ENCODE measurements around the gene PRRG3.
A peak's percentile ranks its signal among the peaks of the same experiment; 100 is the strongest.

Gene PRRG3

DNA sequence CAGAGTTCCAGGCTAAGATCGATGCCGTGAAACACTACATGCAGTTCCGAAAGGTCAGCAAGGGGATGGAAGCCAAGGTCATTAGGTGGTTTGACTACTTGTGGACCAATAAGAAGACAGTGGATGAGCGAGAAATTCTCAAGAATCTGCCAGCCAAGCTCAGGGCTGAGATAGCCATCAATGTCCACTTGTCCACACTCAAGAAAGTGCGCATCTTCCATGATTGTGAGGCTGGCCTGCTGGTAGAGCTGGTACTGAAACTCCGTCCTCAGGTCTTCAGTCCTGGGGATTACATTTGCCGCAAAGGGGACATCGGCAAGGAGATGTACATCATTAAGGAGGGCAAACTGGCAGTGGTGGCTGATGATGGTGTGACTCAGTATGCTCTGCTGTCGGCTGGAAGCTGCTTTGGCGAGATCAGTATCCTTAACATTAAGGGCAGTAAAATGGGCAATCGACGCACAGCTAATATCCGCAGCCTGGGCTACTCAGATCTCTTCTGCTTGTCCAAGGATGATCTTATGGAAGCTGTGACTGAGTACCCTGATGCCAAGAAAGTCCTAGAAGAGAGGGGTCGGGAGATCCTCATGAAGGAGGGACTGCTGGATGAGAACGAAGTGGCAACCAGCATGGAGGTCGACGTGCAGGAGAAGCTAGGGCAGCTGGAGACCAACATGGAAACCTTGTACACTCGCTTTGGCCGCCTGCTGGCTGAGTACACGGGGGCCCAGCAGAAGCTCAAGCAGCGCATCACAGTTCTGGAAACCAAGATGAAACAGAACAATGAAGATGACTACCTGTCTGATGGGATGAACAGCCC is 48.6 kb downstream of the PRRG3 start:
- no peak for DNase-seq (ENCODE audit: low spot score)
- TF ChIP-seq, protein P1, sequence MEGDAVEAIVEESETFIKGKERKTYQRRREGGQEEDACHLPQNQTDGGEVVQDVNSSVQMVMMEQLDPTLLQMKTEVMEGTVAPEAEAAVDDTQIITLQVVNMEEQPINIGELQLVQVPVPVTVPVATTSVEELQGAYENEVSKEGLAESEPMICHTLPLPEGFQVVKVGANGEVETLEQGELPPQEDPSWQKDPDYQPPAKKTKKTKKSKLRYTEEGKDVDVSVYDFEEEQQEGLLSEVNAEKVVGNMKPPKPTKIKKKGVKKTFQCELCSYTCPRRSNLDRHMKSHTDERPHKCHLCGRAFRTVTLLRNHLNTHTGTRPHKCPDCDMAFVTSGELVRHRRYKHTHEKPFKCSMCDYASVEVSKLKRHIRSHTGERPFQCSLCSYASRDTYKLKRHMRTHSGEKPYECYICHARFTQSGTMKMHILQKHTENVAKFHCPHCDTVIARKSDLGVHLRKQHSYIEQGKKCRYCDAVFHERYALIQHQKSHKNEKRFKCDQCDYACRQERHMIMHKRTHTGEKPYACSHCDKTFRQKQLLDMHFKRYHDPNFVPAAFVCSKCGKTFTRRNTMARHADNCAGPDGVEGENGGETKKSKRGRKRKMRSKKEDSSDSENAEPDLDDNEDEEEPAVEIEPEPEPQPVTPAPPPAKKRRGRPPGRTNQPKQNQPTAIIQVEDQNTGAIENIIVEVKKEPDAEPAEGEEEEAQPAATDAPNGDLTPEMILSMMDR (IDR thresholded peaks at IDR 0.05; ENCODE audit: extremely low read depth, missing control alignments) = no peak

DNA sequence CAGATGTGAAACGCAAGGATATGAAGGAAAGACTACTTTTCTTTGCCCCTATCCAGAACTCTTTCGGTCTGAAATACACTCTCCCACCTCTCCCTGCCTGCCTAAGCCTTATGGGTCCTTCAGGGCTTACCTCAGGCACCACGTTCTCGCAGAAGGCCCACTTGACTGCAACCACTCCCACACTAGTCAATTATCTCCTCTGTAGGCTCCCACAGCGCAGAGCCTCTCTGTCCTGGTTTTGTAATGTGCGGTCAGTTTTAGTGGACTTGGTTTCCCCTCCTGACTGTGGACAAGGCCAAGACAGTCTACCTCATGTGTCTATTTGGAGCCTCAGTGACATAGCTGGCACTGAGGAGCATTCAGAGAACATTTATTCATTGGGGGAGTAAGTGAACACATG is 50.4 kb downstream of the PRRG3 start:
- TF ChIP-seq, protein P1 (IDR thresholded peaks at IDR 0.05; ENCODE audit: extremely low read depth, missing control alignments) = no peak

DNA sequence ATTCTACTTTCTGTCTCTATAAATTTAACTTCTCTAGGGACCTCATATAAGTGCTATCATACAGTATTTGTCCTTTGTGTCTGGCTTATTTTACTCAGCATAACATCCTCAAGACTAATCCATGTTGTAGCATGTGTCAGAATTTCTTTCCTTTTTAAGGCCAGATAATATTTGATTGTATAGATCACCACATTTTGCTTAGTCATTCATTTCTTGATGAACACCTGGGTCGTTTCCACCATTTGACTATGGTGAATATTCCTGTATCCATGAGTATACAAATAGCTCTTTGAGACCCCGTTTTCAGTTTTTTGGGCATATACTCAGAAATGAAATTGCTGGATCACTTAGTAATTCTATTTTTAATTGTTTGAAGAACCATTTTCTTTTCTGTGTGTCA is 51.2 kb downstream of the PRRG3 start:
- no peak for DNase-seq (ENCODE audit: low spot score)
- TF ChIP-seq, protein P1 (IDR thresholded peaks at IDR 0.05; ENCODE audit: extremely low read depth, missing control alignments) = no peak

More for the DNA sequence above, 50.4 kb downstream of the PRRG3 start:
- no peak for DNase-seq (ENCODE audit: low spot score)

DNA sequence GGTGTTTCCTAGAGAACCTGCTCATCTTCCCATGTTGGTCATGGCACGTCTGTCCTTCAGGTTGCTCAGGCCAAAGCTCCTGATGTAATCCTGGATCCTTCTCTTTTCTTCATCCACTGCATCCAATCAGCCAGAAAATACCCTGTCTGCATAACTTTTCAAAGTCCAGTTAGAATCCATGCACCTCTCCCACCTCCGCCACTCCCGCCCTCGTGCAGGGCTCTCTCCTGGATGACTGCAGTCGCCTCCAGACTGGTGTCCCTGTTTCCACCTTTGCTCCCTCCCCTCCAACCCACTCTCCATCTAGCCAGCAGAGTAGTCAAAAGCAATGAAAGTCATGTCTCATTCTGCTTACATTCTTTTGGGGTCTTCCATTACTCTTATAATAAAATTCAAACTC is 55.3 kb downstream of the PRRG3 start:
- DNase-seq (ENCODE audit: low spot score) = no peak
- TF ChIP-seq, protein P1 (IDR thresholded peaks at IDR 0.05; ENCODE audit: extremely low read depth, missing control alignments) = no peak

DNA sequence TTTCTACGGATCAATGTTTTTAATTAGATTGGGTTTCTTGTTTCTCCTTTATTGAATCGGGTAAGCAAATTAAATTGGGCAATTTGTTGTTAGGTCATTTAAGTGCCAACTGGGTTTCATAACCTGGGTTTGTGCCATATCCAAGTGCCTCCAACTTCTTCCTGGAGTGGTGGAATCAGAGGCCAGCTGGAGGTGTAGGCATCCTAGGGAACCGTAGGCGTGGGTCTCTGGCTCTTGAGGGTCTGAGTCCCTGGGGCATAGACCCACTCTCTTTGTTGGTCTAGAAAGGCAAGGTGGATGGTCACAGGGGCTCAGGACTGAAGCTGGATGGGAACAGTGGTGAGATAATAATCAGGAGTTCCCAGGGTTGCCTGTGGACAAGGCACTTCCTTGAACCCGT is 57.6 kb downstream of the PRRG3 start:
- DNase-seq (ENCODE audit: low spot score) = no peak

DNA sequence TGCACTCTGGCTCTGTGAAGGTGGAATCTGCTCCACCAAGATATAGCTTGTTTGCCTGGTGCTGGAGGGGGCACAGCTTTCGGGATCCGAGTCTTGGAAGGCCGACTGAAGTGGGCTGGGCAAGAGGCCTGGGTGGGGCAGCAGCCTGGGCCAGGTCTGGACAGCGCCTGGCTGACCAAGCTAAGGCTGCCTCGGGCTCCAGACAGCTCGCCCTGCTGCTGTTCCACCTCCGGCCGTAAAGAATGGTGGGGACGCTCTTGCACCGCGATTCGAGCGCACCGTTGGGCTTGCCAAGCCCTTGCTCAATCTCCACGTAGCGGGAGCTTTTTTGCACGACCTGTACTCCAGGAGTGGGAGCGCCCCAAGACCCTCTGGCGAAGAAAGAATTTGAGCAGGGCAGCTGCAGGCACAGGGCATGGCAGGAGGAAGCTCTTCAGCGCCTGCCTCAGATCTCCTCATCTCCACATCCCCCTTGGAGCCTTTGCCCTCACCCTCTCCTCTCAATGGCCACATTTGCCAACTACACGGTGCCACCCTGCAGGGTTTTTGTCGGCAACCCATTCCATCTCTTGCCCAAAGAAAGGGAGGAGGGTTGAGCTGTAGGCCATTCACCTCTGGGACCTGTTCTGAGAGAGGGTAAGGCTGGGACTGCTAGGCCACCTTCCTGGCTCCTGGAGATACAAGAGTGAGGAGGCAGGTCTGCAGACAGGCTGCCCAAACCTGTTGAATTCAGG is 58.2 kb downstream of the PRRG3 start:
- TF ChIP-seq, protein P1 (IDR thresholded peaks at IDR 0.05; ENCODE audit: extremely low read depth, missing control alignments) = peak; percentile 52
- peak; percentile 24 for DNase-seq (ENCODE audit: low spot score)

More for the DNA sequence above, 57.6 kb downstream of the PRRG3 start:
- TF ChIP-seq, protein P1 (IDR thresholded peaks at IDR 0.05; ENCODE audit: extremely low read depth, missing control alignments) = no peak

DNA sequence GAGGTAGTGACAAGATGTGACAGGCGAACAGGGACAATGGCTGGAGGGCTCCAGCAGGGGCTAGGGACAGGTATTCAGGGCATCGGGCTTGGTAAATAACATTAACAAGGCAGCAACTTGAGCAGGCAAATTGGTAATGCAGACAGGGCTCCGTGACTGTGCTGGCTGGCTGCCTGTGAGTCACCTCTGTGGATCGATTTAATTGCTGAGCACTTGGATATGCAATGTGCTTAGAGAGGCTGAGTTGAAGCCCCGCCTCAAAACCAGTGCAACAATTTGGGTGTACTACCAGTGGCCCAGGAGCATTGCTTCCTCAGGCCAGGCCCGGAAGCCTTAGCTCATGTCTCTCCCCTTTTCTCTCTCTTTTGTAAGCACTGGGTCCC is 58.8 kb downstream of the PRRG3 start:
- DNase-seq (ENCODE audit: low spot score) = no peak
- TF ChIP-seq, protein P1 (IDR thresholded peaks at IDR 0.05; ENCODE audit: extremely low read depth, missing control alignments) = no peak
